ENCODE measurements around the gene TRMT11. TPM values are rescaled to one million over a fixed set of nuclear protein-coding genes. Genes with fewer than 3 reads are reported as not detected.

TRMT11 gene
- total and polyA plus RNA-seq, 2 of the 13 experiments (the other 11 are each of a cell fraction or from before 2014, with no cell fraction given) = 42.2 to 81.9 TPM

- TF ChIP-seq PBX3 (CRISPR knock-in tag; IDR thresholded peaks at IDR 0.05; ENCODE audit: borderline replicate concordance) (no peak), ZNF501 (CRISPR knock-in tag; IDR thresholded peaks at IDR 0.05) (peak; percentile 62; the same call in 1 of the 2 replicates), GABPB1 (CRISPR knock-in tag; IDR thresholded peaks at IDR 0.05) (no peak), ZNF720 (CRISPR knock-in tag; IDR thresholded peaks at IDR 0.05) (no peak), NFE2L2 (IDR thresholded peaks at IDR 0.05; ENCODE audit: low read length) (no peak), ATM (IDR thresholded peaks at IDR 0.05; ENCODE audit: borderline replicate concordance) (no peak), HCFC1 (IDR thresholded peaks at IDR 0.05; ENCODE audit: low read depth, low read length) (no peak), THAP8 (CRISPR knock-in tag; IDR thresholded peaks at IDR 0.05; ENCODE audit: borderline replicate concordance) (no peak), NR3C1 (CRISPR knock-in tag; IDR thresholded peaks at IDR 0.05) (no peak), RFX3 (CRISPR knock-in tag; IDR thresholded peaks at IDR 0.05) (no peak), ZNF530 (CRISPR knock-in tag; IDR thresholded peaks at IDR 0.05; ENCODE audit: low read depth) (no peak), NR2F6 (IDR thresholded peaks at IDR 0.05) (no peak), NR2F6 (CRISPR knock-in tag; IDR thresholded peaks at IDR 0.05) (no peak), HDAC1 (CRISPR knock-in tag; IDR thresholded peaks at IDR 0.05) (no peak)
- TF ChIP-seq, protein P1, sequence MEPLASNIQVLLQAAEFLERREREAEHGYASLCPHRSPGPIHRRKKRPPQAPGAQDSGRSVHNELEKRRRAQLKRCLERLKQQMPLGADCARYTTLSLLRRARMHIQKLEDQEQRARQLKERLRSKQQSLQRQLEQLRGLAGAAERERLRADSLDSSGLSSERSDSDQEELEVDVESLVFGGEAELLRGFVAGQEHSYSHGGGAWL (CRISPR knock-in tag; IDR thresholded peaks at IDR 0.05) = no peak
- TF ChIP-seq, protein P2, sequence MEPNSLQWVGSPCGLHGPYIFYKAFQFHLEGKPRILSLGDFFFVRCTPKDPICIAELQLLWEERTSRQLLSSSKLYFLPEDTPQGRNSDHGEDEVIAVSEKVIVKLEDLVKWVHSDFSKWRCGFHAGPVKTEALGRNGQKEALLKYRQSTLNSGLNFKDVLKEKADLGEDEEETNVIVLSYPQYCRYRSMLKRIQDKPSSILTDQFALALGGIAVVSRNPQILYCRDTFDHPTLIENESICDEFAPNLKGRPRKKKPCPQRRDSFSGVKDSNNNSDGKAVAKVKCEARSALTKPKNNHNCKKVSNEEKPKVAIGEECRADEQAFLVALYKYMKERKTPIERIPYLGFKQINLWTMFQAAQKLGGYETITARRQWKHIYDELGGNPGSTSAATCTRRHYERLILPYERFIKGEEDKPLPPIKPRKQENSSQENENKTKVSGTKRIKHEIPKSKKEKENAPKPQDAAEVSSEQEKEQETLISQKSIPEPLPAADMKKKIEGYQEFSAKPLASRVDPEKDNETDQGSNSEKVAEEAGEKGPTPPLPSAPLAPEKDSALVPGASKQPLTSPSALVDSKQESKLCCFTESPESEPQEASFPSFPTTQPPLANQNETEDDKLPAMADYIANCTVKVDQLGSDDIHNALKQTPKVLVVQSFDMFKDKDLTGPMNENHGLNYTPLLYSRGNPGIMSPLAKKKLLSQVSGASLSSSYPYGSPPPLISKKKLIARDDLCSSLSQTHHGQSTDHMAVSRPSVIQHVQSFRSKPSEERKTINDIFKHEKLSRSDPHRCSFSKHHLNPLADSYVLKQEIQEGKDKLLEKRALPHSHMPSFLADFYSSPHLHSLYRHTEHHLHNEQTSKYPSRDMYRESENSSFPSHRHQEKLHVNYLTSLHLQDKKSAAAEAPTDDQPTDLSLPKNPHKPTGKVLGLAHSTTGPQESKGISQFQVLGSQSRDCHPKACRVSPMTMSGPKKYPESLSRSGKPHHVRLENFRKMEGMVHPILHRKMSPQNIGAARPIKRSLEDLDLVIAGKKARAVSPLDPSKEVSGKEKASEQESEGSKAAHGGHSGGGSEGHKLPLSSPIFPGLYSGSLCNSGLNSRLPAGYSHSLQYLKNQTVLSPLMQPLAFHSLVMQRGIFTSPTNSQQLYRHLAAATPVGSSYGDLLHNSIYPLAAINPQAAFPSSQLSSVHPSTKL (CRISPR knock-in tag; IDR thresholded peaks at IDR 0.05) = peak; percentile 29; the same call in 1 of the 2 replicates
- TF ChIP-seq, protein P3, sequence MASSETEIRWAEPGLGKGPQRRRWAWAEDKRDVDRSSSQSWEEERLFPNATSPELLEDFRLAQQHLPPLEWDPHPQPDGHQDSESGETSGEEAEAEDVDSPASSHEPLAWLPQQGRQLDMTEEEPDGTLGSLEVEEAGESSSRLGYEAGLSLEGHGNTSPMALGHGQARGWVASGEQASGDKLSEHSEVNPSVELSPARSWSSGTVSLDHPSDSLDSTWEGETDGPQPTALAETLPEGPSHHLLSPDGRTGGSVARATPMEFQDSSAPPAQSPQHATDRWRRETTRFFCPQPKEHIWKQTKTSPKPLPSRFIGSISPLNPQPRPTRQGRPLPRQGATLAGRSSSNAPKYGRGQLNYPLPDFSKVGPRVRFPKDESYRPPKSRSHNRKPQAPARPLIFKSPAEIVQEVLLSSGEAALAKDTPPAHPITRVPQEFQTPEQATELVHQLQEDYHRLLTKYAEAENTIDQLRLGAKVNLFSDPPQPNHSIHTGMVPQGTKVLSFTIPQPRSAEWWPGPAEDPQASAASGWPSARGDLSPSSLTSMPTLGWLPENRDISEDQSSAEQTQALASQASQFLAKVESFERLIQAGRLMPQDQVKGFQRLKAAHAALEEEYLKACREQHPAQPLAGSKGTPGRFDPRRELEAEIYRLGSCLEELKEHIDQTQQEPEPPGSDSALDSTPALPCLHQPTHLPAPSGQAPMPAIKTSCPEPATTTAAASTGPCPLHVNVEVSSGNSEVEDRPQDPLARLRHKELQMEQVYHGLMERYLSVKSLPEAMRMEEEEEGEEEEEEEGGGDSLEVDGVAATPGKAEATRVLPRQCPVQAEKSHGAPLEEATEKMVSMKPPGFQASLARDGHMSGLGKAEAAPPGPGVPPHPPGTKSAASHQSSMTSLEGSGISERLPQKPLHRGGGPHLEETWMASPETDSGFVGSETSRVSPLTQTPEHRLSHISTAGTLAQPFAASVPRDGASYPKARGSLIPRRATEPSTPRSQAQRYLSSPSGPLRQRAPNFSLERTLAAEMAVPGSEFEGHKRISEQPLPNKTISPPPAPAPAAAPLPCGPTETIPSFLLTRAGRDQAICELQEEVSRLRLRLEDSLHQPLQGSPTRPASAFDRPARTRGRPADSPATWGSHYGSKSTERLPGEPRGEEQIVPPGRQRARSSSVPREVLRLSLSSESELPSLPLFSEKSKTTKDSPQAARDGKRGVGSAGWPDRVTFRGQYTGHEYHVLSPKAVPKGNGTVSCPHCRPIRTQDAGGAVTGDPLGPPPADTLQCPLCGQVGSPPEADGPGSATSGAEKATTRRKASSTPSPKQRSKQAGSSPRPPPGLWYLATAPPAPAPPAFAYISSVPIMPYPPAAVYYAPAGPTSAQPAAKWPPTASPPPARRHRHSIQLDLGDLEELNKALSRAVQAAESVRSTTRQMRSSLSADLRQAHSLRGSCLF (CRISPR knock-in tag; IDR thresholded peaks at IDR 0.05; ENCODE audit: borderline replicate concordance) = no peak
Measured at GRCh38 chr6:125942672-125943527, 43.4 kb upstream of the TRMT11 start (continued).

All from HepG2 (cell line).